Epithelial cell of alveolus of lung (primary cell): ENCODE measurements around the gene VGLL1. TPM values are rescaled to one million over a fixed set of nuclear protein-coding genes. Genes with fewer than 3 reads are reported as not detected.

ENCODE experiments used
- total RNA-seq: library from RNA; depleted of rRNA; stranded (reverse); fragments of >200 nt; gene quantifications from 2 replicates; pipeline ENCODE4 v1.2.1, GENCODE V29; 2015

VGLL1 gene, protein sequence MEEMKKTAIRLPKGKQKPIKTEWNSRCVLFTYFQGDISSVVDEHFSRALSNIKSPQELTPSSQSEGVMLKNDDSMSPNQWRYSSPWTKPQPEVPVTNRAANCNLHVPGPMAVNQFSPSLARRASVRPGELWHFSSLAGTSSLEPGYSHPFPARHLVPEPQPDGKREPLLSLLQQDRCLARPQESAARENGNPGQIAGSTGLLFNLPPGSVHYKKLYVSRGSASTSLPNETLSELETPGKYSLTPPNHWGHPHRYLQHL
- not detected in 2 replicates for total RNA-seq

GRCh38 chrX:136531951-136532350 is at the start of gene VGLL1:
Gene VGLL1 (plus strand): TSS chrX:136532215. CDS start chrX:136536021, 3,806 bp downstream.

DNA sequence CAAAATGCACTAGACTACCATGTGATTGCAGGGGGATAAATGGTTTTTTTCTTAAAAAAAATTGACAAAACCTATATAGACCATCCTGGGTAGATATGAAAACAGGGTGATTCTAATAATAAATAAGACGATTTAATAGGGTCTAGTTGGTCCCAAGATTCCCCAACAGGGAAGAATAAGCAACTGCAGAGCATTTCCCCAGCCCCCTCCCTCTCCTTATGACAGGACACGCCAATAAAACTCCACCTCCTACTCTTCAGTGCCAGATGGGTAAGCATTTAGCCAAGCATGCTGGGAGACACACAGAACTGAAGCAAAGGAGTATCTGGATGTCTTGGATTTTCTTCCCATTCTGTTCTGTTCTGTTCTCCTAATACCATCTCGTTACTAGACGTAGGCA is 44.4 kb upstream of the VGLL1 start, which contains the start of gene BRS3:
TSS of gene BRS3 (plus strand) at position 301 of the 400 bp plus-strand sequence. CDS start 168 bp downstream, outside the sequence.

GRCh38 chrX:136497556-136498052 is 34.4 kb upstream of the VGLL1 start, which contains the start of gene HTATSF1:
Gene HTATSF1 (plus strand): TSS chrX:136497592. CDS start chrX:136497685, 93 bp downstream.

Other genes starting within 250 kb of the VGLL1 start
- not detected in 2 replicates for gene ADGRG4, start 231.3 kb upstream of the VGLL1 start, total RNA-seq
- gene BRS3, start 44.3 kb upstream of the VGLL1 start, total RNA-seq: not detected in 2 replicates
- 27.4 and 28.8 TPM in 2 replicates for gene HTATSF1, start 34.6 kb upstream of the VGLL1 start, total RNA-seq
- not detected in 2 replicates for gene CD40LG, start 115.9 kb downstream of the VGLL1 start, total RNA-seq
- gene ARHGEF6, start 248.7 kb downstream of the VGLL1 start, total RNA-seq: 4.0 and 10.1 TPM in 2 replicates